RWPE1 (cell line): Measurements from ENCODE around the gene CTNNA2.

ENCODE experiments used
- CTCF ChIA-PET: fragments of 350-600 bp; sonication (Branson Sonifier 250); formaldehyde crosslinking; extraction: SDS; loops from one replicate; lab custom pipeline; 2021; lab: Yijun Ruan, JAX
- POLR2A ChIA-PET: fragments of 400-600 bp; formaldehyde crosslinking; extraction: SDS; loops from one replicate; lab custom pipeline; 2020; ENCODE audit warnings: antibody characterized with exemption; ENCODE audit not compliant: low non-redundant PET; lab: Yijun Ruan, JAX
- DNase-seq: peaks from one replicate; pipeline ENCODE4 v3.0.0; 2012; ENCODE audit warnings: low spot score
- H3K27ac ChIP-seq: fragments of 450-650 bp; 2 replicates; pipeline ENCODE4 v1.5.1; 2017
- CTCF ChIP-seq: fragments of 450-650 bp; conservative IDR thresholded peaks from 2 replicates; pipeline ENCODE4 v1.5.1; 2017; ENCODE audit warnings: low read depth, mild to moderate bottlenecking

Gene CTNNA2

DNA sequence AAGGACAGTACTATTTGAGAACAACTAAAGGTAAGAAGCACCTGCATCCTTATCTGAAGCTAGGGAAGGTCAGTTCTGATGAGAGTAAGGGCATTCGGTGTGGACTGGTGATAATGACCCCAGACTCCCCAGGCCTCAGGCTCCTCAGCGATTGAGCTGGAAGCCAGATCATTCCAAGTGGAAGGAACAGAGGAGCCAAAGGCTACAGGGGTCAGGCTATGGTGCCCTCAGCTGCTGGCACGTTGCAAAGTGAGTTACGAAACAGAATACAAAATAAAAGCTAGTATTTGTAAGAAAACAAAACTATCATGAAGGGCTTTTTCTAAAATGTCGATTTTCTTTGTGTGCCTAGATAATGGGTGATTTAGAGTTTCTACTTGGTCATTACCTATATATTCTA lies 960.2 kb downstream of the CTNNA2 start:
- no peak for DNase-seq
- ChIA-PET POLR2A (no interaction called here), CTCF (no interaction called here)
- no peak for TF ChIP-seq CTCF
- H3K27ac ChIP-seq, result no peak overlapping the region

GRCh38 chr2:80473796-80474195 lies 960.9 kb downstream of the CTNNA2 start:
- ChIA-PET CTCF (interaction anchor here (0.5 kb wide), 1 partner anchor 865 kb away, joined by 3 read pairs; no protein-coding TSS in a partner anchor), POLR2A (no interaction called here)
- no peak for TF ChIP-seq CTCF
- no peak for DNase-seq
- no peak overlapping the region for H3K27ac ChIP-seq

DNA sequence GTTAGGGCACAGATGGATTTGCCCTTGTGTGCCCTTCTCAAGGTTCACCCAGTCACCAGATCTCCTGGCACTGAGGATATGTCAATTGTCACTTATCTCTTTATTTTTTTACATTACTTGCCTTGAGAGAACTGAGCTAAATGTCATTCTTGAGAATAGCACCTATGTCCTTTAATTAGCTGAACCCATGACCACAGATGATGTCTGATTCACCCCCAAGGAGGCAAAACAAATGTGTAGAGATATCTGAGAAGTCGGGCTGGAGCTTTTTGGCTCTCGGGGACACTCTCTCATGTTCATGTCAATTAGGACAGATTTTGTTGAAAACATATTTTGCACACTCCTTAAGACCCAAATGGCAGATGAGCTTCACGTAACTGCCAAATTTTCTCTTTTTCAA lies 963.1 kb downstream of the CTNNA2 start:
- H3K27ac ChIP-seq, result no peak overlapping the region
- DNase-seq, result no peak
- POLR2A ChIA-PET, result no interaction called here
- TF ChIP-seq CTCF, result no peak
- CTCF ChIA-PET, result no interaction called here

DNA sequence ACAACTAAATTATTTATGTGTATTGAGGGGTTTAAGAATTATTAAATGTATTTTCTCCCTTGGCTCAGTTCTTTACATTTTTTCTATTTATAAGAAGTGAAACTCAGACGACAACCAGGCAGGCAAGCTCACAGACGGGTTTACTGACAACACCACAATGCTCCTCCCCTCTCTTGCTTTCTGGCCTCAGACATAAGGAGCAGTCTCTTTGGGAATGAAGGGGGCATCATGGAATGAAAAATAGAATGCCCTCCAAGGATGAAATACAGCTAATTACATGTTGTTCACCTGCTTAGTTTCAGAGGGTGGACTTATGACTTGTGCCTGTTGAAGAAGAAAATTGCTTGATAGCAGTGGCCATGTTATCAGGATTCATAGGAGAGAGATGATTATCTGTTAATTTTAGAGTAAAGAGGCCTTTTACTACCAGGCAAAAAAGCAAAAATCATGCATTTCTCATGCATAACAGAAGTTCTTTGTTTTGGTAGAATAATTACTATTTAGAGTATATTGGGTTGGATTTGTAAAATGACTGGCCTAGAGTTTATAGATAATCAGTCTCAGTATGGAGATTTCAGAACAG lies 963.8 kb downstream of the CTNNA2 start:
- ChIA-PET CTCF (no interaction called here), POLR2A (no interaction called here)
- H3K27ac ChIP-seq, result no peak overlapping the region
- TF ChIP-seq CTCF, result no peak
- DNase-seq, result no peak

- H3K27ac ChIP-seq, result no peak overlapping the region
- TF ChIP-seq CTCF, result no peak
- POLR2A ChIA-PET, result no interaction called here
- CTCF ChIA-PET, result no interaction called here
- no peak for DNase-seq
Observed at GRCh38 chr2:80482276-80482675, 969.4 kb downstream of the CTNNA2 start.

DNA sequence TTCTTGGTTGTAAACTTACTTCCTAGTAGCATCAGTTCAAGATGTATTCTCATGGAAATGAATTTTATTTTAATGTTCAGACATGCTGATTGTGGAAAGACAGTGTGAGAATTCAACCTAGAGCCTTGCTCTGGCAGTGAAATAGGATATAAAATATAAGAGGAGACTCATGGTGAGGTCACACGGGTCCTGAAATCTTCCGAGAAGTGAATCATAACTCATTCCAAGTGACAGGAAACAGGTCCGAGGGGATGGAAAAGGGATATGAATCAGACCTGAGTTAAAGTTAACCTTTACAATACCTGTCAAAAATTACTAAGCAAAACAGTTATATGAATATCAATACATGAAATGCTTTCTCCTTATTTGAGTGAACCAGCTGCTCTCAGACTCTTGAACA lies 976.9 kb downstream of the CTNNA2 start:
- CTCF ChIA-PET, result no interaction called here
- no peak for TF ChIP-seq CTCF
- POLR2A ChIA-PET, result no interaction called here
- H3K27ac ChIP-seq, result no peak overlapping the region
- DNase-seq, result peak; percentile 84

GRCh38 chr2:80490964-80491363 lies 978.1 kb downstream of the CTNNA2 start:
- no peak overlapping the region for H3K27ac ChIP-seq
- DNase-seq, result no peak
- ChIA-PET CTCF (no interaction called here), POLR2A (no interaction called here)
- TF ChIP-seq CTCF, result no peak
